Measurements from ENCODE around the gene SMIM20. TPM values are rescaled to one million over a fixed set of nuclear protein-coding genes. Genes with fewer than 3 reads are reported as not detected.

The SMIM20 gene
- 161 and 174 TPM in 2 replicates for polyA plus RNA-seq

DNA sequence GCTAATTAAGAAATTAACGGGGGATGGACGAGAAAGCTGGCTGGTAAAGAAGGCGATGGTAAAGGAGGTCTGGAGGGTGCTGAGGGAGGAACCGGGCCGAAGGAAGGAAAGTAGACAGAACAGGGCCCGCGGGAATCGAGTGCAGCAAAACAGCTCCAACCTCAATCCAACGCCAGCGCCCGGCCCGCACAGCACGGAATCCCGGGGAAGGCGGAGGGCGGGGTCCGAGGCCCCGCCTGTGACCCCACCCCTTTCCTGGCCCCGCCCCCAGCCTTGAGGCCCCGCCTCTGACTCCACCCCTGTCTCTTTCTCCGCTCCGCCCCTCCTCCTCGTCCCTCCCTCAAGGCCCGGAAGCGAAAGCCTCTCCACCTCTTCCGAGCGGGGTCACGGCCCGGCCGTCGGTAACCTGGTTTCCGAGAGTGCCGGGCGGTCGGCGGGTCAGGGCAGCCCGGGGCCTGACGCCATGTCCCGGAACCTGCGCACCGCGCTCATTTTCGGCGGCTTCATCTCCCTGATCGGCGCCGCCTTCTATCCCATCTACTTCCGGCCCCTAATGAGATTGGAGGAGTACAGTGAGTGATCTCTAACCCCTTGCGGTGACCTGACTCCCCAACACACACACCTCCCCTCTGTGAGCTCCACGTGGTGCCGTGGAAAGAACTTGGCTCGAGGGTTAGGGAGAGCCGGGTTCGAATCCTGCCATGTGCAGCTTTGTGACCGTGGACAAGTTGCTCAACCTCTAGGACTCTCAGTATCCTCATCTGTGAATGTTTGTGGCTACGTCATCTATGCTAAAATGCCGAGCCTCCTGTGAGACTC, at the start of gene SMIM20:
Gene SMIM20, plus strand, starts transcription at position 370 of the 819 bp plus-strand sequence. Its CDS starts 94 bp downstream, at position 464.

Other genes with a start within 250 kb of the SMIM20 start
- gene SEL1L3, start 51.2 kb upstream of the SMIM20 start, polyA plus RNA-seq = 52.6 and 56.1 TPM in 2 replicates